Measurements from ENCODE around the gene BRD3. TPM values are rescaled to one million over a fixed set of nuclear protein-coding genes. Genes with fewer than 3 reads are reported as not detected.

The BRD3 gene
- total RNA-seq, 1 donor from 2014 or later, result 39.6 TPM

GRCh38 chr9:133980864-133981588 lies 86.8 kb downstream of the BRD3 start:
- peaks cover 4% of the 10 kb centered on the region for H3K4me1 Mint-ChIP-seq (ENCODE audit: low read depth, unreplicated experiment)
- peaks cover 15% of the 10 kb centered on the region for H3K4me1 ChIP-seq (ENCODE audit: insufficient read depth, low read length)
- H3K27me3 ChIP-seq (ENCODE audit: insufficient read depth, low read length), result no peaks in the 10 kb centered on the region
- TF ChIP-seq EZH2 (IDR thresholded peaks at IDR 0.05; ENCODE audit: insufficient read depth, low read length), result no peak
- TF ChIP-seq CTCF (IDR thresholded peaks at IDR 0.05; ENCODE audit: insufficient read depth, low read depth, low read length), result no peak
- no peak overlapping the region for H2AFZ ChIP-seq (ENCODE audit: low read depth, low read length)
- no peak overlapping the region for H3K4me2 ChIP-seq (ENCODE audit: low read length)
- H3K36me3 ChIP-seq (ENCODE audit: insufficient read depth, low read length), result peaks cover 2% of the 10 kb centered on the region
- H3K9me3 ChIP-seq (ENCODE audit: insufficient read depth, low read depth, low read length), result no peaks in the 10 kb centered on the region
- H3K9me3 Mint-ChIP-seq (ENCODE audit: unreplicated experiment), result no peaks in the 10 kb centered on the region
- H3K4me3 Mint-ChIP-seq (ENCODE audit: unreplicated experiment), result peak overlapping the region; percentile 50
- peaks cover 99% of the 10 kb centered on the region for H4K20me1 ChIP-seq (ENCODE audit: insufficient read depth, low read length)
- no peak overlapping the region for H3K9ac ChIP-seq (ENCODE audit: low read length)
- H3K27ac Mint-ChIP-seq (ENCODE audit: unreplicated experiment), result no peak overlapping the region
- no peak overlapping the region for H3K27ac ChIP-seq (ENCODE audit: low read depth, low read length)
- H3K27me3 Mint-ChIP-seq (ENCODE audit: low read depth, unreplicated experiment), result no peaks in the 10 kb centered on the region
- FAIRE-seq (no peak), DNase-seq (ENCODE audit: low read depth) (no peak)
- H3K4me3 ChIP-seq (ENCODE audit: insufficient read depth, low read depth, low read length), result no peak overlapping the region
- peaks cover 98% of the 10 kb centered on the region for H3K79me2 ChIP-seq (ENCODE audit: insufficient read depth, low read length)
- peaks cover 11% of the 10 kb centered on the region for H3K36me3 Mint-ChIP-seq (ENCODE audit: low read depth, unreplicated experiment)

Other genes starting within 250 kb of the BRD3 start
- gene VAV2, start 75.7 kb downstream of the BRD3 start, total RNA-seq, result 36.5 and 41.6 TPM in 2 replicates
- 20.2 and 21.7 TPM in 2 replicates for gene BRD3OS, start 42.5 kb downstream of the BRD3 start, total RNA-seq
- gene WDR5, start 68.1 kb upstream of the BRD3 start, total RNA-seq, result 26.2 and 28.1 TPM in 2 replicates
- 31.8 and 59.4 TPM in 2 replicates for gene RNU6ATAC, start 96.5 kb upstream of the BRD3 start, total RNA-seq

Data from astrocyte (in vitro differentiated cells and primary cell).